ENCODE measurements around the gene ZNF497.
"Not testable (repeated sequence)": the region's sequence is repeated elsewhere in the genome, so short reads cannot be mapped to it uniquely, and the experiment has no call there.

Gene ZNF497

GRCh38 chr19:58350001-58350861 lies 12.3 kb downstream of the ZNF497 start:
- DNase-seq (ENCODE audit: low read depth) = no peak
- H3K4me3 ChIP-seq (replicated peaks; ENCODE audit: low read depth, low read length) = no peak overlapping the region
- TF ChIP-seq CTCF (IDR thresholded peaks at IDR 0.05; ENCODE audit: low read length, missing control alignments) = no peak

DNA sequence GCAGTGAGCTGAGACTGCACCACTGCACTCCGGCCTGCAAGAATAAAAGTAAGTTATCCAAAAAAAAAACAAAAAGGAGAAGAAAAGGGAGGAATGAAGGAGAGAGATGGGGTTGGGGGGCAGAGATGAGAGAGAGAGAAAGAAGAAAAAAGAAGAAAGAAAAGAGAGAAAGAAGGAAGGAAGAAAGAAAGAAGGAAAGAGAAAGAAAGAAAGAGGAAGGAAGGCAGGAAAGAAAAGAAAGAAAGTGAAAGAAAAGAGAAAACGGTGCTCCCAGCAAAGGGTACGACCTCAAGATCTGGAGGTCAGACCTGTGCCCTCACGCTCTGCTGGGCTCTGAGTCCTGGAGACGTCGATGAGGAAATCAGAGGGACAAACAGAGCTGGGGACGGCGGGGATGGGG lies 13.0 kb downstream of the ZNF497 start:
- H3K4me3 ChIP-seq (replicated peaks; ENCODE audit: low read depth, low read length) = no peak overlapping the region
- DNase-seq (ENCODE audit: low read depth) = no peak
- TF ChIP-seq CTCF (IDR thresholded peaks at IDR 0.05; ENCODE audit: low read length, missing control alignments) = no peak

GRCh38 chr19:58348080-58348479 lies 14.5 kb downstream of the ZNF497 start:
- not testable (repeated sequence) for DNase-seq (ENCODE audit: low read depth)

DNA sequence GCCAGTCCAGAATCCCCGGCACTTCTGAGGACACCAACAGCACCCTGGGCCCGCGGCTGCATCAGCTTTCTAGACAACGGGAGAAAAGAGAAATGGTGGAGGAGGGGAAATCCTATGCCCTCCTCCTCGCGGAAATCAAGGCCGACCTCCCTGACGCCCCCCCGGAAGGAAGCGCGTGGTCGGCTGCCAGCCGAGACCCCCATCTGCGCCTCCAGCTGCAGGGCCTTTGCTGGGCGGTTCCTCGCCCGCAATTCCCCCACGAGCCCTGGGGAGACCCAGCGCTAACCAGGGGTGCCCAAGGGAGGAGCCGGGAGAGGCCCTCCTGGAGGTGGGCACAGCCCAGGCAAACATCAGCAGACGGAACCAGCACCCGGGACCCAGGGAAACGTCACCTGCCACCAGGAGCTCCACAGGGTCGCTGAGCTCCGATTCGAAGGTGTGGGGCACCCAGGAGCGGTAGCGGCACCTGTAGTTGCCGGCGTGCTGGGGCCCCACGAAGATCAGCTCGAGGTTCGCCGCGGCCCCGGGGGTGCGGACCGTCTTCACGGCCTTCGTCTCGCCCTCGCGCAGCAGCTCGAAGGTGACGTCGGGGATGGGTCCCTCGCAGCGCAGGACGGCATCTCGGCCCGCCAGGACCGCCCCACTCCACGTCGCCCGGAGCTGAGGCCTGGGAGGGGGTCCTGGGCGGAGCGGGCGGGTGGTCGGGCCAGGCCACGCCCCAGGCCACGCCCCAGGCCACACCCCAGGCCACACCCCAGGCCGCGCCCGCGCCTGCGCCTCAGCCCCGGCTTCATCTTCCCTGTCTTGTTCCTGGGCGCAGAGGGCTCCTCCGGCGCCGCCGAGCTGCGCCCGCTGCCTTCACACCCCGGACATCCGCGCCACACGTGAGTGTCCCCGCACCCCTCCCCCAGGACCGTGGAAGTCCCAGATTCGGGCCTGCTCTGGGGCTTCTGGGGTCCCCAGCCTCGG lies 15.3 kb downstream of the ZNF497 start:
- peak; percentile 57 for DNase-seq (ENCODE audit: low read depth)
- TF ChIP-seq CTCF (IDR thresholded peaks at IDR 0.05; ENCODE audit: low read length, missing control alignments) = no peak
- H3K4me3 ChIP-seq (replicated peaks; ENCODE audit: low read depth, low read length) = peak overlapping the region; percentile 77

More at GRCh38 chr19:58348080-58348479, 14.5 kb downstream of the ZNF497 start:
- H3K4me3 ChIP-seq (replicated peaks; ENCODE audit: low read depth, low read length) = peak overlapping the region; percentile 77

DNA sequence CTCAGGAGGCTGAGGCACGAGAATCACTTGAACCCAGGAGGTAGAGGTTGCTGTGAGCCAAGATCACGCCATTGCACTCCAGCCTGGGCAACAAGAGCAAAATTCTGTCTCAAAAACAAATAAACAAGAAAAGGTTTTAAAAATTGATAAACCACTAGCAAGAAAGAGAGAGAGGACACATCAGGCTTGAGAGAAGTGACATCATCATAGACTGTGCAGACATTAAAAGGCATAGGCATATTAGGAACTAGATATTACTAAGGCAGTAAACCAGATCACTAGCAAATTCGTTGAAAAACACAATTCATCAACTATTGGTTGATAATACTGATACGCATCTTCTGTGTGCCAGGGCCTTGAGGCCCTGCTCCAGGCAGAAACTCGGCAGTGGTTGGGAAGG lies 17.0 kb downstream of the ZNF497 start:
- no peak for DNase-seq (ENCODE audit: low read depth)
- no peak for TF ChIP-seq CTCF (IDR thresholded peaks at IDR 0.05; ENCODE audit: low read length, missing control alignments)
- H3K4me3 ChIP-seq (replicated peaks; ENCODE audit: low read depth, low read length) = no peak overlapping the region

- DNase-seq (ENCODE audit: low read depth) = no peak
Measured at GRCh38 chr19:58338825-58339558, 23.6 kb downstream of the ZNF497 start.

More at GRCh38 chr19:58338825-58339558, 23.6 kb downstream of the ZNF497 start:
- H3K4me3 ChIP-seq (replicated peaks; ENCODE audit: low read depth, low read length) = no peak overlapping the region
- no peak for TF ChIP-seq CTCF (IDR thresholded peaks at IDR 0.05; ENCODE audit: low read length, missing control alignments)

Measured in fibroblast of pulmonary artery (primary cell).